Measurements from ENCODE around the gene TMC1.

TMC1 gene

DNA sequence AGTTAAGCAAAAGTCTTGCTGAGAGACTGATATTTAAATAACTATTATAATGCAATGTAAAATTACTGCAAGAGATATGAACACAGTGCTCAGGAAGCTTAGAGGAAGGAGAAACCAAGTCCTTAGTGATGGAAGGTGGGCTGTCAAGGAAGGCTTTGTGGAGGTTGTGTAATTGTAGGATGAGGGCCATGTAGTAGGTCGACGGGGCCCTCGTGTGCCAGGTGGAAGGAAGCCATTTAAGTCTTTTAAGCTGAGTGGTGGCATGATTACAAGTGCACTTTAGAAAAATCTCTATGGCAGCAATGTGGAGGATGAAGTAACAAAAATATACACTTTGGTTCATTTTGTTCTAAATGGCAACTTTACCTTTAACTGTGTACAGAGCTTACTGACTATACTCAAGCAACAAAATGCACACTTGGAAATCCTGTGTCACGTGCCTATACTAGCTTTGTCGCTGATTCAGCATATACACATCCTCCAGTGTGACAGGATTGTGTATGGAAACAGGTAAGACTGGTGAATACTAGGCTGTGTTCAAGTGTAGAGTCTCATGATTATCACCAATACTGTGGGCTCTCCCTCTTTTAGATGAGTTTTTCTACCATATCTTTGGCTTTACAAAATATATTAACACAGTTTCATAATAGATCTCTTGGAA lies 78.6 kb downstream of the TMC1 start:
- Mint-ChIP-seq H3K9me3 (ENCODE audit: low read depth) (no peaks in the 10 kb centered on the region), H3K27me3 (no peaks in the 10 kb centered on the region), H3K27ac (no peak overlapping the region), H3K4me3 (no peak overlapping the region), H3K4me1 (ENCODE audit: low read depth) (peaks cover 3% of the 10 kb centered on the region), H3K36me3 (no peaks in the 10 kb centered on the region)

DNA sequence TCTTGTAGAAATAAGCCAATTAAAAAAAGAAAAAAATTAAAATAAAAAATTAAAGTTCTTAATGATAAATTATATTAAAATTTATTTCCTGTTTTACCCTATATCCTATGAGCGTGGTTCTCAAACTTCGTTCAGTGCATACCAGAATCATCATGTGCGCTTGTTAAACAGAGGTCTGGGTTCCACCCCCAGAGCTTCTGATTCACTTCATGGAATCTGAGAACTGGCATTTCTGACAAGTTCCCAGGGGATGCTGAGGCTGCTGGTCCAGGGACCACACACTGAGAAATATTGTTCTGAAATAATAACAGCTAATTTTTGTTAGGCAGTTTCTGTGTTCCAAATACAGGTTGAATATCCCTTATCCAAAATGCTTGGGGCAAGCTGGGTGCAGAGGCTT lies 79.3 kb downstream of the TMC1 start:
- Mint-ChIP-seq H3K4me3 (no peak overlapping the region), H3K27me3 (no peaks in the 10 kb centered on the region), H3K36me3 (no peaks in the 10 kb centered on the region), H3K4me1 (ENCODE audit: low read depth) (peaks cover 3% of the 10 kb centered on the region), H3K9me3 (ENCODE audit: low read depth) (no peaks in the 10 kb centered on the region), H3K27ac (no peak overlapping the region)

DNA sequence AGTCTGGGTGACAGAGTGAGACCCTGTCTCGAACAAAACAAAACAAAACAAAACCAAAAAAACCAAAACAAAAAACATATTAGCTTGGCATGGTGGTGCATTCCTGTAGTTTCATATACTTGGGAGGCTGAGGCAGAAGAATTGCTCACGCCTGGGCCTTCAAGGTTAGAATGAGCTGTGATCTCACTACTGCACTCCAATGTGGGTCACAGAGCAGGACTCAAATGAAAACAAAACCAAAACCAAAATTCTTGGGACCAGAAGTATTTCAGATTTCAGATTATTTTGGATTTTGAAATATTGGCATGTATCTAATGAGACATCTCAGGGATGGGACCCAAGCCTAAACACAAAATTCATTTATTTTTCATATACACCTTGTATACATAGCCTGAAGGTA lies 80.2 kb downstream of the TMC1 start:
- Mint-ChIP-seq H3K9me3 (ENCODE audit: low read depth) (no peaks in the 10 kb centered on the region), H3K27ac (no peak overlapping the region), H3K36me3 (no peaks in the 10 kb centered on the region), H3K4me1 (ENCODE audit: low read depth) (peaks cover 2% of the 10 kb centered on the region), H3K4me3 (no peak overlapping the region), H3K27me3 (no peaks in the 10 kb centered on the region)

- Mint-ChIP-seq H3K9me3 (ENCODE audit: low read depth) (no peaks in the 10 kb centered on the region), H3K27ac (no peak overlapping the region), H3K4me3 (no peak overlapping the region), H3K4me1 (ENCODE audit: low read depth) (no peaks in the 10 kb centered on the region), H3K36me3 (no peaks in the 10 kb centered on the region), H3K27me3 (no peaks in the 10 kb centered on the region)
Observed at GRCh38 chr9:72612449-72612848, 91.0 kb downstream of the TMC1 start.

GRCh38 chr9:72614067-72614466 lies 92.7 kb downstream of the TMC1 start:
- Mint-ChIP-seq H3K27ac (no peak overlapping the region), H3K27me3 (no peaks in the 10 kb centered on the region)

DNA sequence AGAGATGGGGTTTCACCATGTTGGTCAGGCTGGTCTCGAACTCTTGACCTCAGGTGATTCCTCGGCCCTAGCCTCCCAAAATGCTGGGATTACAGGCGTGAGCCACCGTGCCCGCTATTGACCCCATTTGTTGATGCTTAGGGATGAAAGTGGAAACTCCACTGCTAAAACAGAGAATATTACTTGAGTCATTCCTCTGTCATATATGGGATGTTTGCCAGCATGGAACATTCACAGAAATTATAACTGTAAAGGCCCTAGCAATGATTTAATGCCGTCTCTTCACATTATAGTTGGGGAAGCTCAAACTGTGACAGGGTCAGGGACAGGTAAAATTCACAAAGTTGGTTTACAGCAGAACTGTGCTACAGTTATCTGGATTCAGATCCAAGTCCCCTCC lies 94.5 kb downstream of the TMC1 start:
- Mint-ChIP-seq H3K4me1 (ENCODE audit: low read depth) (no peaks in the 10 kb centered on the region), H3K27me3 (no peaks in the 10 kb centered on the region), H3K27ac (no peak overlapping the region), H3K36me3 (no peaks in the 10 kb centered on the region), H3K9me3 (ENCODE audit: low read depth) (no peaks in the 10 kb centered on the region), H3K4me3 (no peak overlapping the region)

More at GRCh38 chr9:72614067-72614466, 92.7 kb downstream of the TMC1 start:
- Mint-ChIP-seq H3K36me3 (no peaks in the 10 kb centered on the region), H3K9me3 (ENCODE audit: low read depth) (no peaks in the 10 kb centered on the region), H3K4me1 (ENCODE audit: low read depth) (no peaks in the 10 kb centered on the region), H3K4me3 (no peak overlapping the region)

DNA sequence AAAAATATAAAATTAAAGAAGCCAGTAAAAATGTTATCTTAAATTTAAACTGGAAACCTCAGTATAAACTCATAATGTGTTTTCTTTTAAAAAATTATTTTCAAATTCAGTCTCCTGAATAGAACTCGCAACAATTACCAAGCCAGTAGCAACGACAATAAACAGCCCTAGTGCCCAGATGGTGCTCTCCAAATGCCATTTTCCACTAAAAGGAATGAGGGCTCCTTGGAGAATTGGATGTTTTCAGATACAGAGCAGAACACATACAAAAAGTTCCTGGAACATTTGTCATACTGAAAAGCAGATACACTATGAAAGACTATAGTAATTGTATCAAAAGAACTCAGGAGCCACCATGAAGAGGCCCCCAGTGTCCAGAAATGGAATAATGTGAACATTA lies 97.4 kb downstream of the TMC1 start:
- Mint-ChIP-seq H3K27ac (no peak overlapping the region), H3K4me3 (no peak overlapping the region), H3K9me3 (ENCODE audit: low read depth) (peaks cover 3% of the 10 kb centered on the region)

DNA sequence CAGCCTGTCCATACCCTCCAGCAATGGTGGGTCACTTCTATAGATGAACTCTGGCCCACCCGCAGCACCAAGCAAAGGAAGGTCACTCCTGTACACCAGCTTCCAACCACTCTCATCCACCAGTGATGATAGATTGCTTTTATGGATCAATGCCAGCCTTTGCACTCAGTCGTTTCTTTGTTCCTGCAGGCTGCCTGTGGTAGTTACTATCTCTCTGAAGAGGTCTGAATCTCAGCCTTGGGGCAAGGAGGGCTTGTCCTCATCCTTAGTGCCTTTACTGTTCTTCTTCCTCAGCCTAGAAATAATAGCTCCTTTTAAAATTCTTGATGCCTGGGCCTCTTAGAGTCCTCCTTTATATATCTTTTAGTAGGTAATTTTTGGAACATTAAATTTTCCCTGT lies 100.8 kb downstream of the TMC1 start:
- Mint-ChIP-seq H3K4me1 (ENCODE audit: low read depth) (no peaks in the 10 kb centered on the region), H3K36me3 (no peaks in the 10 kb centered on the region), H3K9me3 (ENCODE audit: low read depth) (peaks cover 3% of the 10 kb centered on the region), H3K27me3 (no peaks in the 10 kb centered on the region), H3K27ac (no peak overlapping the region), H3K4me3 (no peak overlapping the region)

More for the DNA sequence above, 97.4 kb downstream of the TMC1 start:
- Mint-ChIP-seq H3K27me3 (no peaks in the 10 kb centered on the region), H3K36me3 (no peaks in the 10 kb centered on the region), H3K4me1 (ENCODE audit: low read depth) (no peaks in the 10 kb centered on the region)

DNA sequence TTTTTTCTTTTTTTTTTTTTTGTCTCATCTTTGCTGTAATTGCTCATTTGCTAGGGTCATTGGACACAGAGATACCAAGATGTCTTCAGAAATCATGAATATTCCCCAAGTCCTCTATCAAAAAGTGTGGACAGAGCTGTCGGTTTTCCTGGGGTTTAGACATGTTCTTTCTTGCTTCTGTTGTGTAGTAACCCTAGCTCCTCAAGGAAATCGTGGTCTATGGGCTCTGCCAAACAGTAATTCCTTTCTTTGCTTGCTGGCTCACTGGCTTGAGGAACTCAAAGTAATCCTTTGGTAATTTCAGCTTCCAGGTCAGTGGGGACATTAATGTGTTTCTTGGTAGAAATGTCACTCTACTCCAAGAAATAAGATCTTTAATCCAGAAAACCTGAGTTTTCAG lies 101.7 kb downstream of the TMC1 start:
- Mint-ChIP-seq H3K27ac (no peak overlapping the region), H3K27me3 (no peaks in the 10 kb centered on the region), H3K4me3 (no peak overlapping the region), H3K36me3 (no peaks in the 10 kb centered on the region), H3K9me3 (ENCODE audit: low read depth) (peaks cover 3% of the 10 kb centered on the region), H3K4me1 (ENCODE audit: low read depth) (no peaks in the 10 kb centered on the region)

GRCh38 chr9:72627147-72627546 lies 105.7 kb downstream of the TMC1 start:
- Mint-ChIP-seq H3K4me3 (no peak overlapping the region), H3K4me1 (ENCODE audit: low read depth) (no peaks in the 10 kb centered on the region), H3K9me3 (ENCODE audit: low read depth) (peaks cover under 1% of the 10 kb centered on the region), H3K27me3 (no peaks in the 10 kb centered on the region), H3K36me3 (no peaks in the 10 kb centered on the region), H3K27ac (no peak overlapping the region)

DNA sequence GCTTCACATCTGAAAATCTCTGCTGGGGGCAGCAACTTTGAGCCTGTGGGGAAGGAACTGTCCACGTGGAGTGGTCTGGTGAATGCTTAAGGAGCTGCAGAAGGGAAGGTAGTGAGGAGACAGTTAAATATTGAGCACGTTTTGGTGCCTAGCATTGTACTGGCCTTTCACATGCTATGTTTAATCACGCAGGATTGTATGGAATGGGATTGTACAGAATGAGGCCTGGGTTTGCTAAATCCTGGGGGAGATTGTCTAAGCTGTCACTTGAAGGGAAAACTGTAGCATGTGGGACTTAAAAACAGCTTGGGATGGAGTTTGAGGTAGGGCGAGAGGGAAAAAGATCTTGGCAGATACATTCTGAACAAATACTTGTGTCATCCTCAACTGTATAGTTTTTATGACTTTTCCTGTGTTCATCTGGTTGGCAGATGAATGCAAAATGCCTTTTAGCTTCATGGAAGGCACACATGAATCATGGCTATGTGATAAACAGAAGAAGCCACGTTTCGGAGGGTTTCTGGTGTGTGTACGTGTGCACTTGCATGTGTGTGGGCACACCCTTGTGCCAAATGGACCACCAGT lies 106.6 kb downstream of the TMC1 start:
- H3K4me3 Mint-ChIP-seq: no peak overlapping the region
- no peaks in the 10 kb centered on the region for H3K36me3 Mint-ChIP-seq
- H3K9me3 Mint-ChIP-seq (ENCODE audit: low read depth): no peaks in the 10 kb centered on the region
- no peaks in the 10 kb centered on the region for H3K4me1 Mint-ChIP-seq (ENCODE audit: low read depth)
- no peak overlapping the region for H3K27ac Mint-ChIP-seq
- H3K27me3 Mint-ChIP-seq: no peaks in the 10 kb centered on the region

DNA sequence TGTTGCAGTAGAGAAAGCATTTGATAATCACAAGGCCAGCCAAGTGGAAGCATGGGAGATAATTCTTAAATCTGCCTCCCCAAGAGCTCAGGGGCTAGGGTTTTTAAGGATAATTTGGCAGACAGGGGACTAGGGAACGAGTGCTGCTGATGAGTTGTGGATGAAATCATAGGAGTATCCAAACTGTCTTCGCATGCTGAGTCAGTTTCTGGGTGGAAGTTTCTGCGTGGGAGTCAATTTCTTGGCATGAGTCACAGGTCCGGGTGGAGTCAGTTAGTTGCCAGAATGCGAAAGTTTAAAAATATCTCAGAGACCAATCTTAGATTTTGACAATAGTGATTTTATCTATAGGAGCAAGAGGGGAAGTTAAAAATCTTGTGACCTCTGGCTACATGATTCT lies 112.6 kb downstream of the TMC1 start:
- H3K27me3 Mint-ChIP-seq: peaks cover 2% of the 10 kb centered on the region
- H3K36me3 Mint-ChIP-seq: no peaks in the 10 kb centered on the region
- H3K4me3 Mint-ChIP-seq: no peak overlapping the region
- H3K27ac Mint-ChIP-seq: no peak overlapping the region
- no peaks in the 10 kb centered on the region for H3K4me1 Mint-ChIP-seq (ENCODE audit: low read depth)
- H3K9me3 Mint-ChIP-seq (ENCODE audit: low read depth): no peaks in the 10 kb centered on the region

DNA sequence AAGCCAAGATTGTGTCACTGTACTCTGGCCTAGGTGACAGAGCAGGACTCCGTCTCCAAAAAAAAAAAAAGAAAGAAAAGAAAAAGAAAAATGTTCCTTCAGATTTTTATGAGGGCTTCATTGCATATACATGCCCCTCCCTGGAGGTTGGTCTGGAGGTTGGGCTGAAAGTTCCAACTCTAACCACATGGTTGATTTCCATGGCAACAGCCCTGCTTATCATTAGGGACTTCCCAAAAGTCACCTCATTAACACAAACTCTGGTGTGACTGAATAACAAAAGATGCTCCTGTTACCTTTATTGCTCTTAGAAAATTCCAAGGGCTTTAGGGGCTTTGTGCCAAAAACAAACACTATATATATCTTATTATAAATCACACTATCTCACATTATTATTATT lies 113.8 kb downstream of the TMC1 start:
- Mint-ChIP-seq H3K27ac (no peak overlapping the region), H3K9me3 (ENCODE audit: low read depth) (no peaks in the 10 kb centered on the region), H3K27me3 (peaks cover 2% of the 10 kb centered on the region), H3K4me1 (ENCODE audit: low read depth) (no peaks in the 10 kb centered on the region), H3K4me3 (no peak overlapping the region), H3K36me3 (no peaks in the 10 kb centered on the region)

DNA sequence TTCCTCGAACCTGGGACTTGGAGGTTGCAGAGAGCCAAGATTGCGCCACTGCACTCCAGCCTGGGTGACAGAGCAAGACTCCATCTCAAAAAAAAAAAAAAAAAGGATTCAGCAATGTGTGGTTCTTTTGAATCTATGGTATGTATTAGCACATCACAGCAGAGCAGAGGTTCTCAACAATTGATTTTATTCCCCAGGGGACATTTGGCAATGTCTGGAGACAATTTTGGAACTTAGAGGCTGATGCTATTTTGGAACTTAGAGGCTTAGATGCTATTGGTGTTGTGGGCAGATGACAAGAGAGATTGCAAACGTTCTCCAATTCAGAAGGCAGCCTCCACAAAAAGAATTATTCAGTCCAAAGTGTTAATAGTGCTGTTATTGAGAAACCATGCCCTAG lies 115.2 kb downstream of the TMC1 start:
- Mint-ChIP-seq H3K27ac (no peak overlapping the region), H3K27me3 (peaks cover 2% of the 10 kb centered on the region), H3K9me3 (ENCODE audit: low read depth) (no peaks in the 10 kb centered on the region), H3K4me3 (no peak overlapping the region), H3K4me1 (ENCODE audit: low read depth) (no peaks in the 10 kb centered on the region), H3K36me3 (no peaks in the 10 kb centered on the region)

GRCh38 chr9:72643651-72644050 lies 122.2 kb downstream of the TMC1 start:
- Mint-ChIP-seq H3K36me3 (no peaks in the 10 kb centered on the region), H3K4me1 (ENCODE audit: low read depth) (no peaks in the 10 kb centered on the region), H3K27ac (no peak overlapping the region)

DNA sequence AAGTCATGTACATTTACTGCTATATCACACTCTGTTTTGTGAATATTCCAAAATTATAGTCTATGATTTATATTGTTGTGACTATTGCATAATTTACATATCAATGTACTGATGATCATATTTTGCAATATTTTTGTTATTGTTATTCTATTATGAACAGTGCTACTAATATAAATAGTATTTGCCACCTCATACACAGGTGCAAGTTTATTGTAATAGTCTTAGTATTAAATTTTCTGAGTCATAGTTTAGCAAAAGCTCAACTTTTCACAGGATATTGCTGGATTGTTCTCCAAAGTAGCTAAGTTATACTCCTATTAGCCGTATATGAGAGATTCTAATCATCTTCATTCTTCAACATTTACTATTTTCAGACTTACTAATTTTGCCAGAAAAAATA lies 124.7 kb downstream of the TMC1 start:
- no peak overlapping the region for H3K4me3 Mint-ChIP-seq
- H3K4me1 Mint-ChIP-seq (ENCODE audit: low read depth): no peaks in the 10 kb centered on the region
- H3K36me3 Mint-ChIP-seq: no peaks in the 10 kb centered on the region
- no peak overlapping the region for H3K27ac Mint-ChIP-seq
- H3K27me3 Mint-ChIP-seq: peaks cover 12% of the 10 kb centered on the region
- H3K9me3 Mint-ChIP-seq (ENCODE audit: low read depth): no peaks in the 10 kb centered on the region

More at GRCh38 chr9:72643651-72644050, 122.2 kb downstream of the TMC1 start:
- peaks cover 8% of the 10 kb centered on the region for H3K27me3 Mint-ChIP-seq
- H3K4me3 Mint-ChIP-seq: no peak overlapping the region
- H3K9me3 Mint-ChIP-seq (ENCODE audit: low read depth): no peaks in the 10 kb centered on the region
